ENCODE measurements around the gene D2HGDH. TPM values are rescaled to one million over a fixed set of nuclear protein-coding genes. Genes with fewer than 3 reads are reported as not detected.
A peak's percentile ranks its signal among the peaks of the same experiment; 100 is the strongest.

Gene D2HGDH
- total RNA-seq, 1 experiment from 2014 or later: 46.3 TPM

- H3K36me3 ChIP-seq (ENCODE audit: control insufficient read depth in 1 of 2, insufficient read depth in 2 of 2, low read length in 2 of 2): peaks cover 7 to 24% of the 10 kb centered on the region in 2 experiments; a peak in 3 of 4 replicates
- peak within 1 kb of the TSS; percentile 99 for H3K27ac ChIP-seq (ENCODE audit: low read depth, low read length)
- peaks cover 21 to 39% of the 10 kb centered on the region in 2 experiments for H3K4me1 ChIP-seq (ENCODE audit: control insufficient read depth in 1 of 2, insufficient read depth in 2 of 2, low read length in 2 of 2)
- DNase-seq (ENCODE audit: low read depth, low spot score) (peak; percentile 77), ATAC-seq (peak; percentile 69)
- peaks cover 5 to 6% of the 10 kb centered on the region in 2 experiments; a peak in 1 of 4 replicates for H3K9me3 ChIP-seq (ENCODE audit: control insufficient read depth in 1 of 2, insufficient read depth in 1 of 2, low read depth in 1 of 2, low read length in 2 of 2)
- ChIA-PET POLR2A (interaction anchor here (0.7 to 2.6 kb wide), 4 partner anchors 13 to 178 kb away, joined by 3 to 9 read pairs (median 6); partner anchors contain the start of genes D2HGDH and DTYMK), CTCF (interaction anchor here (0.7 to 2.7 kb wide), 4 partner anchors 30 to 177 kb away, joined by 3 to 9 read pairs (median 4); partner anchors contain the start of genes BOK and D2HGDH), RAD21 (ENCODE audit: low non-redundant PET in 1 of 2, low total read pairs in 2 of 2, uncharacterized antibody in 2 of 2, unreplicated experiment in 2 of 2) (interaction anchor here (1.1 to 1.5 kb wide), 2 partner anchors 15 to 142 kb away, joined by 3 to 5 read pairs; partner anchors contain the start of gene DTYMK (in 1 of the 2))
- BruUV-seq (replicated peaks): no TSS peak
- no peaks in the 10 kb centered on the region for H3K27me3 ChIP-seq (ENCODE audit: insufficient read depth, low read length)
- intact Hi-C loops (cut with micrococcal nuclease): loop anchor here (1.0 to 5.0 kb wide), 3 partner anchors 15 to 344 kb away; partner anchors contain the start of genes D2HGDH, DTYMK and FARP2
- H3K9ac ChIP-seq (ENCODE audit: low read length): peak within 1 kb of the TSS; percentile 92
- no peak within 1 kb of the TSS for H2AFZ ChIP-seq (ENCODE audit: low read depth, low read length, poor library complexity, severe bottlenecking)
- H3K79me2 ChIP-seq (ENCODE audit: insufficient read depth, low read length): peaks cover 28% of the 10 kb centered on the region
- H3K4me3 ChIP-seq (replicated peaks in 1 of 2; ENCODE audit: low read depth in 1 of 2, low read length in 2 of 2): peak within 1 kb of the TSS; percentile 67 to 69
- no peaks in the 10 kb centered on the region for H3K9me2 ChIP-seq (ENCODE audit: insufficient read depth)
- H4K20me1 ChIP-seq (ENCODE audit: insufficient read depth): no peaks in the 10 kb centered on the region
- peak within 1 kb of the TSS; percentile 97 for H3K4me2 ChIP-seq (ENCODE audit: low read length)
- TF ChIP-seq ELF1 (IDR thresholded peaks at IDR 0.05; ENCODE audit: borderline replicate concordance, low read depth): no peak
- peak; percentile 94 for TF ChIP-seq MAX (IDR thresholded peaks at IDR 0.05)
- TF ChIP-seq FOSL1 (IDR thresholded peaks at IDR 0.05; ENCODE audit: low read depth): no peak
- peak; percentile 84 for TF ChIP-seq ZFX (IDR thresholded peaks at IDR 0.05)
- TF ChIP-seq POLR2AphosphoS5 (IDR thresholded peaks at IDR 0.05; ENCODE audit: low read depth, low read length): peak; percentile 86
- no peak for TF ChIP-seq TCF7L2 (IDR thresholded peaks at IDR 0.05; ENCODE audit: borderline replicate concordance, extremely low read depth, insufficient read depth, insufficient read length)
- no peak for TF ChIP-seq ZNF274 (IDR thresholded peaks at IDR 0.05; ENCODE audit: low read depth, low read length)
- TF ChIP-seq EZH2phosphoT487 (IDR thresholded peaks at IDR 0.05; ENCODE audit: borderline replicate concordance): no peak
- peak; percentile 42 for TF ChIP-seq SP1 (IDR thresholded peaks at IDR 0.05; ENCODE audit: low read depth)
- TF ChIP-seq ATF3 (IDR thresholded peaks at IDR 0.05): no peak
- no peak for TF ChIP-seq EZH2 (IDR thresholded peaks at IDR 0.05)
- no peak for TF ChIP-seq REST (IDR thresholded peaks at IDR 0.05; ENCODE audit: low read depth)
- peak; percentile 49 for TF ChIP-seq POLR2A (IDR thresholded peaks at IDR 0.05; ENCODE audit: borderline replicate concordance, extremely low read depth, insufficient read depth, insufficient read length)
- TF ChIP-seq JUND (IDR thresholded peaks at IDR 0.05): no peak
- TF ChIP-seq SIN3A (IDR thresholded peaks at IDR 0.05; ENCODE audit: low read depth): peak; percentile 74
- TF ChIP-seq CBX3 (IDR thresholded peaks at IDR 0.05; ENCODE audit: low read depth): no peak; the same call in 1 of the 2 replicates
- TF ChIP-seq SRF (IDR thresholded peaks at IDR 0.05; ENCODE audit: low read depth): no peak
- no peak for TF ChIP-seq ZBTB33 (IDR thresholded peaks at IDR 0.05; ENCODE audit: extremely low read depth, insufficient replicate concordance, low read length)
- no peak; the same call in 1 of the 2 replicates for TF ChIP-seq RAD21 (IDR thresholded peaks at IDR 0.05; ENCODE audit: low read depth)
Measured at GRCh38 chr2:241701399-241702154, 32.9 kb upstream of the D2HGDH start, which contains the start of gene ING5. ING5 (plus strand) TSS chr2:241702039; CDS start chr2:241702066, 27 bp downstream.
